Inflammatory macrophage (primary cell): ENCODE results near the gene TSHZ3.

Source experiments
- DNase-seq, 2 donors: peaks; one replicate each; pipeline ENCODE4 v3.0.0-alpha.2; 2020 to 2022

Gene TSHZ3

GRCh38 chr19:31353833-31354232 is 4.6 kb upstream of the TSHZ3 start:
- DNase-seq: no peak

DNA sequence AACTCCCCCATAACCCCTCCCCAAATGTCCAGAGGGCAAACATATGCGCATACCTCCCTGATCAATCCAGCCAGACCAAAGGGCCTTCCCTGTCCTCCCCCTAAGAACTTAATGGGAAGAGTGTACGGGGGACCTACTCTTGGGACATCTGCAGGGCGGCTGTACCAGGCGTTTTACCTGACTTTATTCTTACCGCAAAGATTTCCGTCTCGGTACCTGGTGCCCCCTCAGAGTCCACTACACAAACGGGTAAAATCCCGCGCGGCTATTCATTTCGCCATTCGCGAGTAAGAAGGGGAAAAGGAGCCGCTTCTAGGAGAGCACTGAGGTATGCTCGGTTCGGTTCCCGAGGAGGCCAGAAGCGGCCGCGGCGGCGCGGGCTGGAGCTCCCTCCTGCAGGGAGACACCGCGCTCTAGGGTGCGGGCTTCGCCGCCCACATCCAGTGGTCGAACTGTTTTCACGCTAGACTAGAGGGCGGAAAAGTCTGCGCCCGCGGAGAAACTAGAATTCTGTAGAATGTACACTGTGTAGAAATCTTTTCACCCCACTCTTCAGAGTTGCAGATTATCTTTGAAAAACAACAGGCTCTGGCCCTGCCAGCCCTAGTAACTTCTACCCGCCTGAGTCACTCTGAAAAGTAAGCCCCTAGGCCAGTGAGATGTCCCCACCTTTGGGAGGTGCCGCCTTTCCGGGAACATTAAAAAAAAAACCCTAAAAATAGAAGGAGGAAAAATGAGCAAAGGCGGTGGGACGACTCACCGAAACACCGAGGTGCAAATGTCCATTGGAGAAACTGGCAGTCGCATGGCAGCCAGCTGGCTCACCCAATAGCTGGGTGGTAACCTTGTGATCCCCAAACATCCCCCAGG is 3.8 kb upstream of the TSHZ3 start:
- no peak for DNase-seq

DNA sequence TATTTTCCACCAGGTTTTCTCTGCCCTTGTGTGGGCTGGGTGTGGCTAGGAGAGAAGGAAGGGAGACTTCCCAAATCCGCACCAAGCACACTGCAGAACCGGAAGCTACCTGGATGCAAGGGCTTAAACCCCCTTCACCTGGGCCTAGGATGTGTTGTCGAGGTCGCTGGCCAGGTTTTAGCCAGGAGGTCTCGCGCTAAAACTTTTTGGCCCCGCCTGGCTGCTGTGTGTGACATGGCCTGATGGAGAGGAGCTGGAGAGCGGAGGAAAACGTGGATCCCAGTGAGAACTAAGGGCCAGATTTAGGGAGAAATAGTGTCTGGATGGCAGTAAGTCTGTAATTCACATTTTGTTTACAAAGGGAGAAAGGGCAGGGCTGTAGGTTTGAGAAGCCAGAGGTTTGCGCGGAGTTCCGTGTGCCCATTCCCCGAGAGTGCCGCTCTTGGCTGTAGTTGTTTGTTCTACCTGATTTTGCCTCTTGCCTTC is 3.1 kb upstream of the TSHZ3 start:
- DNase-seq: no peak

- no peak for DNase-seq
Measured at GRCh38 chr19:31351855-31352195, 2.6 kb upstream of the TSHZ3 start.

DNA sequence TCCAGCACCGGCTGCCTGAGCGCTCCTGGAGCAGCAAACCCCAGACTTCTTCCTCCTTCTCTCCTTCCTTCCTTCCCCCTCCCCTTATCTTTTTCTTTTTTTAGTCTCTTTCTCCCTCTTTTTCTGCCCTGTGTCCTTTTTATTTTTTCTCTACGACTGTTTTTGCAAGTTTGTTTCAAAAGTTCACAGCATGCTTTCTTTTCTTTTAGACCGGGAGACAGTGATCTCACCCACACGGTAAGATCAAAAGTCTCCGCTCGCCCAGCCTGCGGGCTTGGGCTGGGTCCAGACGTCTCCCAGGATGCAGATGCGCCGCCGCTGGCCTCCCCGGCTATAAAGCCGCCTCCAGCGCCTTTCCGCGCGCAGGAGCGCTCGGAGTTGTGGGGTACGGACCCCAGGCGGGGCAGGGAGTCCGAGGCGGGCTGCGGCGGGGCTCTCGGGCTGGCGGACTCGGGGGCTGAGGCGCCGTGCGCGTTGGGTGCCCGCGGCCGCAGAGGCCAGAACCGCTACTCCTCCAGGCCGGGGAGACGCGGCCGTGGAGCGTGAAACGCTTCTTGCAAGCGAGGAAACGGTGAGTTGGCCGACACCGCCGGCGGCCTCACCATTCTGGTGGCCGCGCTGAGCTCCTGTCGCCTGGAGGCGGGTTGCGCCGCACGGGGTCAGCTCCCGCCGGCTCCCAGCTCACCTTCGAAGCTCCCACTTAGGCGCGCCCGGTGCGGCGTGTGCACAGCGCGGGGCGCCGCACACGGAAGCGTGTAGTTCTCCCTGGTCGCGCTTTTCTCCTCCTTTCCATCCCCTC is 2.0 kb upstream of the TSHZ3 start:
- DNase-seq: no peak

- peak; percentile 42 to 65 for DNase-seq
Measured at GRCh38 chr19:31350693-31351055, 1.4 kb upstream of the TSHZ3 start.

GRCh38 chr19:31350033-31350692 is 927 bp upstream of the TSHZ3 start:
- DNase-seq: no peak

- peak in 1 of 2 donors; percentile 32 for DNase-seq
Measured at GRCh38 chr19:31348481-31349159, 616 bp downstream of the TSHZ3 start.

DNA sequence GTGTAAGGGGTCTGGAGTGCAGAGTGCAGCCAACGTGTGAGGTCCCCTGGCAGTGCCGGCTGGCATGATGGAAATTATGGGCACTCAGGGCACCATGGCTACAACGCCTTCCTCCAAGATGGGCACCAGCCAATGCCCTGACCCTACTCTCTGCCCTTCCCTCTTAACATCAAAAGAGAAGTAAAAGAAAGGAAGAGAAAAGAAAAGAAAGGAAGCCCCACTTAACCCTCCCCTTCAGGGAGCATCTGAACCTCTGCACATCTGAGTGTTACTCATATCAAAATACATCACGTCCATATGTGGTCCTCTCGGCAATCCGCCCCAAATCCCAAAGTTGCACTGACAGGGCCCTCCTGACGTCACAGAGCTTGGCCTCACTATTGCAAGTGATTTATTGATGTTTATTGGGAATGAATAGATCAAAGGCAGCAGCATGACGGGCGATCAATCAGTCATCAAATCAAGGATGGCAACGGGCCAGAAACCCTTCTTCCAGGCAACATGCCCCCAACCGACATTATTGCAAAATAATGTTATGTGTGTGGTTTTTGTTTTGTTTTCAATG is 1.3 kb downstream of the TSHZ3 start:
- DNase-seq: no peak

DNA sequence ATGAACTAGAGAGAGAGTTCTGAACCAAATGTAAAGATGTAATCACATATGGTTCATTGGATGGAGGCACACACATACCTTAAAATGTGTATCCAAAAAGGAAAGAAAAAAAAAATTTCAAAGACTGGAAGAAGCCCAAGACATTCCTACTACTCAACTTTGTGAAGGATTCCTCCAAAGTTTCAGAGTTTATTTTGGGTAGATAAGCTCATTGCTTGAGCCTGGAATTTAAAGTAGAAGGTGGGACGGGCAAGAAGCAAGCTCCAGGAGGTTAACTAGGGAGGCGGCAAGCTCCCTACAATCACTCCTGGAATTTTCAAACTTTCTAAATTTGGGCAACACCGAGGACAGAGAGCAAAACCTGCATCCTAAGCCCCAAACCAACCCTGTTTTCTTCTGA is 1.9 kb downstream of the TSHZ3 start:
- DNase-seq: no peak

- DNase-seq: no peak
Measured at GRCh38 chr19:31346184-31347059, 2.8 kb downstream of the TSHZ3 start.

- DNase-seq: no peak
Measured at GRCh38 chr19:31344403-31344802, 4.8 kb downstream of the TSHZ3 start.

- DNase-seq: no peak
Measured at GRCh38 chr19:31342926-31343325, 6.3 kb downstream of the TSHZ3 start.

- peak; percentile 18 to 27 for DNase-seq
Measured at GRCh38 chr19:31340042-31341025, 8.9 kb downstream of the TSHZ3 start.

DNA sequence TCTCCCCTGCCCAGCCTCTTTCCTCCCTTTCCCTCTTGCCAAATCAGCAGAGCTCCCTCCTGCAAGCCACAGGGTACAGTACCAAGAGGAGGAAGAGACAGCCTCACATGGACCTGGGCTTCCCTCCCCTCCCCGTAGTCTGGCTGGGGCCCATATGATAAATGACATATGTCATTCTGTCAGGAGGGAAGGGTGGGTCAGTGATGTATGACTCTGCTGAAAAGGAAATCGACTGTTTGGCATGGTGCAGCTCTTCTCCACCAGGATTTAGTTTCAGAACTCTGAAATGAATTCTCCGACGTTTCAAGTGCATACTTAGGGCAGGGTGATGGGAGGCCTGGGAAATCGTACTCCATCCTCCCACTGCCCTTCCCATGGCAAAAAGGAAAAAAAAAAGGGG is 9.8 kb downstream of the TSHZ3 start:
- peak; percentile 28 to 46 for DNase-seq

- peak; percentile 36 to 50 for DNase-seq
Measured at GRCh38 chr19:31338069-31338776, 11.0 kb downstream of the TSHZ3 start.

DNA sequence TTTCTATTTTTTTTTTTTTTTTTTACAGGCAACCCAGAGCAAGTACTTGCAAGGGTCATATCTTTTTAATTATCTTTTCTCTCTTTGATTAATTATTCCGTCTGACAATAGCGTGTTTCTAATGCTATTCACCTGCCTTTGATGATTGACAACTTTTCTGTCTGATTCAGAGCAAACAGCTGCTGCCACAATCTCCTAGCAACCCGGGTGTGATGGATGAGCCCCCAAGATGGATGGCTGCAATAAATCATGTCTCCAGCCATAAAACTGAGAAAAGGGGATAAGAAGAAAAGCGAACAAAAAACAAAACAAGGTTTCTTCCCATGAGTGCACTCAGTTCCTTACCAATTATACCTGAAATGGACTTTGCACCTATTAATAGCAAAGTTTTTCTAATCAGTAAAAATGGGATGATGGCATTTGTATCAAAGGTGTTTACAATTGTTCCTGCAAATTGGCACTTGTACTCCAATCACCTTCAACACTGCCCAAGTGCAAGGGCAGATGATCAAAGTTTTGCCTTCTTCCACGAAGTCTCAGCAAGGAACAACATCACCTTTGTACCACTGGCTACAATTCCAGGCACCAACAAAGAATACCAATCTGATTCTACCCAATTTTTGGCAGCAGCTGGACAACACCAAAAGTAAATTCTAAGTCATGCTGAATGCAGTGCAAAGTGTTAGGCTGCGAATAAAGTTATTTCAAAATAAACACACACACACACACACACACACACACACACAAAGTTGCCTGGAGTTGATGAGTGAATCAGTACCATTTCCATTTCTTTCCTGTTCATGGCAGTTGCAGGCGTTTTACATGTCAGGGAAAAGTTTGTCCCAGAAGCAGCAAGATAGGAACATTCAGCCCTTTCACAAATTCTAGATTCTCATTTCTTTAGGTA is 12.0 kb downstream of the TSHZ3 start:
- DNase-seq: no peak

GRCh38 chr19:31335716-31336115 is 13.5 kb downstream of the TSHZ3 start:
- DNase-seq: no peak
